T-cell (primary cell): ENCODE data around the gene CEACAM5. TPM values are rescaled to one million over a fixed set of nuclear protein-coding genes. Genes with fewer than 3 reads are reported as not detected.
A peak's percentile ranks its signal among the peaks of the same experiment; 100 is the strongest.

Experiments used
- ATAC-seq, 4 experiments: fragments of 200-7000 bp in 3 of 4; fragments of 150-1000 bp in 1 of 4; cut with Tn5 transposase; replicated peaks in 1 of 4; 1 replicate in 3 of 4; 2 replicates in 1 of 4; pipeline ENCODE4 v1.10.0; 2021; ENCODE audit warnings: moderate library complexity in 3 of 4, mild to moderate bottlenecking in 2 of 4, moderate number of reproducible peaks in 1 of 4
- CTCF ChIA-PET, 2 donors: fragments of 300-600 bp; sonication (Branson Sonifier 250); formaldehyde crosslinking; loops; one replicate each; lab custom pipeline; 2022; ENCODE audit warnings: antibody characterized with exemption in 2 of 2; lab: Charles Lee
- POLR2A ChIA-PET, 2 donors: fragments of 300-600 bp; sonication (Branson Sonifier 250); formaldehyde crosslinking; loops; one replicate each; lab custom pipeline; 2022; ENCODE audit warnings: antibody characterized with exemption in 2 of 2; lab: Charles Lee
- DNase-seq, 35 experiments: peaks; one replicate each; pipeline versions ENCODE4 v3.0.0 to v3.0.0-alpha.2; 2013 to 2023
- H3K27ac ChIP-seq: one replicate; pipeline ENCODE4 v1.5.1; 2013; ENCODE audit warnings: low read length
- H3K27me3 ChIP-seq, 2 experiments: replicated peaks in 1 of 2; 1 replicate in 1 of 2; 2 replicates in 1 of 2; pipeline versions ENCODE4 v1.6.1 to v1.7.0; 2013; ENCODE audit warnings: low read length in 1 of 2, mixed read lengths in 1 of 2; ENCODE audit not compliant: control insufficient read depth in 2 of 2, insufficient read depth in 2 of 2; ENCODE audit errors: extremely low read depth in 1 of 2
- H3K36me3 ChIP-seq, 2 donors: 1 replicate in 1 of 2; 2 replicates in 1 of 2; pipeline versions ENCODE4 v1.6.1 to v1.7.0; 2013; ENCODE audit warnings: low read length in 1 of 2; ENCODE audit not compliant: control insufficient read depth in 2 of 2, insufficient read depth in 1 of 2; ENCODE audit errors: extremely low read depth in 1 of 2
- H3K4me1 ChIP-seq, 2 experiments: 1 replicate in 1 of 2; 2 replicates in 1 of 2; pipeline versions ENCODE4 v1.6.1 to v1.7.0; 2013; ENCODE audit warnings: low read length in 2 of 2, mixed read lengths in 1 of 2; ENCODE audit not compliant: insufficient read depth in 2 of 2, control insufficient read depth in 1 of 2; ENCODE audit errors: extremely low read depth in 1 of 2
- H3K4me3 ChIP-seq, 2 donors: 1 replicate in 1 of 2; 2 replicates in 1 of 2; pipeline versions ENCODE4 v1.5.1 to v1.7.0; 2013; ENCODE audit warnings: mild to moderate bottlenecking in 2 of 2, low read length in 1 of 2, moderate library complexity in 1 of 2; ENCODE audit not compliant: control insufficient read depth in 1 of 2; ENCODE audit errors: extremely low read depth in 1 of 2
- H3K9me3 ChIP-seq: 2 replicates; pipeline ENCODE4 v1.7.0; 2013
- H3K27ac Mint-ChIP-seq, 2 donors: one replicate each; pipeline ENCODE4 v1.8.0; 2020 to 2021; ENCODE audit warnings: mild to moderate bottlenecking in 2 of 2, mixed read lengths in 2 of 2
- H3K27me3 Mint-ChIP-seq, 2 donors: one replicate each; pipeline ENCODE4 v1.8.0; 2021 to 2022; ENCODE audit warnings: mixed read lengths in 2 of 2
- H3K36me3 Mint-ChIP-seq: one replicate; pipeline ENCODE4 v1.8.0; 2021; ENCODE audit warnings: mixed read lengths
- H3K4me1 Mint-ChIP-seq, 3 donors: one replicate each; pipeline ENCODE4 v1.8.0; 2020 to 2022; ENCODE audit warnings: mixed read lengths in 3 of 3, mild to moderate bottlenecking in 1 of 3
- H3K4me3 Mint-ChIP-seq, 3 donors: one replicate each; pipeline ENCODE4 v1.8.0; 2020 to 2022; ENCODE audit warnings: mild to moderate bottlenecking in 3 of 3, mixed read lengths in 3 of 3, moderate library complexity in 3 of 3
- H3K9me3 Mint-ChIP-seq, 3 donors: one replicate each; pipeline ENCODE4 v1.8.0; 2020 to 2022; ENCODE audit warnings: mixed read lengths in 3 of 3
- WGBS: methylation state at CpG from one replicate; pipeline ENCODE4 v1.1.5; 2013; ENCODE audit warnings: missing lambda C conversion rate; ENCODE audit not compliant: insufficient coverage; 5-methylcytosine and 5-hydroxymethylcytosine counted together
- total RNA-seq, 35 experiments: library from RNA in 6 of 35; stranded (reverse) in 6 of 35; fragments of 120-200 nt in 1 of 35; gene quantifications; one replicate each; pipeline versions ENCODE4 v1.2.1 to v1.2.4 and lab custom pipeline; 2013 to 2026

The CEACAM5 gene
- total RNA-seq, 5 donors from 2014 or later (not counting 1 experiment from before 2014, with no cell fraction given): 0.61 to 1.3 (median 1.0) TPM; not detected in 2

DNA sequence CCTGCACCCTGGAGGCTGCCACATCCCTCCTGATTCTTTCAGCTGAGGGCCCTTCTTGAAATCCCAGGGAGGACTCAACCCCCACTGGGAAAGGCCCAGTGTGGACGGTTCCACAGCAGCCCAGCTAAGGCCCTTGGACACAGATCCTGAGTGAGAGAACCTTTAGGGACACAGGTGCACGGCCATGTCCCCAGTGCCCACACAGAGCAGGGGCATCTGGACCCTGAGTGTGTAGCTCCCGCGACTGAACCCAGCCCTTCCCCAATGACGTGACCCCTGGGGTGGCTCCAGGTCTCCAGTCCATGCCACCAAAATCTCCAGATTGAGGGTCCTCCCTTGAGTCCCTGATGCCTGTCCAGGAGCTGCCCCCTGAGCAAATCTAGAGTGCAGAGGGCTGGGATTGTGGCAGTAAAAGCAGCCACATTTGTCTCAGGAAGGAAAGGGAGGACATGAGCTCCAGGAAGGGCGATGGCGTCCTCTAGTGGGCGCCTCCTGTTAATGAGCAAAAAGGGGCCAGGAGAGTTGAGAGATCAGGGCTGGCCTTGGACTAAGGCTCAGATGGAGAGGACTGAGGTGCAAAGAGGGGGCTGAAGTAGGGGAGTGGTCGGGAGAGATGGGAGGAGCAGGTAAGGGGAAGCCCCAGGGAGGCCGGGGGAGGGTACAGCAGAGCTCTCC is 6.9 kb upstream of the CEACAM5 start:
- Mint-ChIP-seq H3K27me3 (peaks cover 30 to 37% of the 10 kb centered on the region in 2 donors), H3K36me3 (no peaks in the 10 kb centered on the region), H3K9me3 (no peaks in the 10 kb centered on the region), H3K4me3 (no peak overlapping the region), H3K4me1 (peaks cover 0 to 4% (median 0%) of the 10 kb centered on the region in 3 donors), H3K27ac (no peak overlapping the region)
- CTCF ChIA-PET: interaction anchor here in 1 of 2 donors (0.6 kb wide), 1 partner anchor 23 kb away, joined by 3 read pairs; no protein-coding TSS in a partner anchor
- Histone ChIP-seq H3K27ac (no peak overlapping the region), H3K27me3 (peaks cover 0 to 63% of the 10 kb centered on the region in 2 experiments), H3K4me1 (peaks cover 0 to under 1% of the 10 kb centered on the region in 2 experiments), H3K4me3 (no peak overlapping the region), H3K36me3 (no peaks in the 10 kb centered on the region), H3K9me3 (no peaks in the 10 kb centered on the region)
- POLR2A ChIA-PET: no interaction called here
- DNase-seq (peak in 3 of 35 experiments; percentile 5 to 22 (median 16)), ATAC-seq (no peak)
- WGBS: 54% methylated on average over 9 of the region's 10 CpGs

DNA sequence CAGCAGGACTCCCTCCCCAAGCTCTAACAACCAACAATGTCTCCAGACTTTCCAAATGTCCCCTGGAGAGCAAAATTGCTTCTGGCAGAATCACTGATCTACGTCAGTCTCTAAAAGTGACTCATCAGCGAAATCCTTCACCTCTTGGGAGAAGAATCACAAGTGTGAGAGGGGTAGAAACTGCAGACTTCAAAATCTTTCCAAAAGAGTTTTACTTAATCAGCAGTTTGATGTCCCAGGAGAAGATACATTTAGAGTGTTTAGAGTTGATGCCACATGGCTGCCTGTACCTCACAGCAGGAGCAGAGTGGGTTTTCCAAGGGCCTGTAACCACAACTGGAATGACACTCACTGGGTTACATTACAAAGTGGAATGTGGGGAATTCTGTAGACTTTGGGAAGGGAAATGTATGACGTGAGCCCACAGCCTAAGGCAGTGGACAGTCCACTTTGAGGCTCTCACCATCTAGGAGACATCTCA is 6.2 kb upstream of the CEACAM5 start:
- no peak overlapping the region for H3K4me3 ChIP-seq
- no peak overlapping the region for H3K4me3 Mint-ChIP-seq
- no peaks in the 10 kb centered on the region for H3K36me3 ChIP-seq
- peaks cover 5 to 9% (median 6%) of the 10 kb centered on the region in 3 donors for H3K4me1 Mint-ChIP-seq
- H3K27ac ChIP-seq: no peak overlapping the region
- H3K9me3 Mint-ChIP-seq: no peaks in the 10 kb centered on the region
- POLR2A ChIA-PET: no interaction called here
- H3K36me3 Mint-ChIP-seq: no peaks in the 10 kb centered on the region
- peaks cover 0 to 63% of the 10 kb centered on the region in 2 experiments for H3K27me3 ChIP-seq
- CTCF ChIA-PET: interaction anchor here in 1 of 2 donors (0.6 kb wide), 2 partner anchors 22 to 27 kb away, joined by 3 read pairs; no protein-coding TSS in a partner anchor
- H3K27me3 Mint-ChIP-seq: peaks cover 30 to 39% of the 10 kb centered on the region in 2 donors
- no peak overlapping the region for H3K27ac Mint-ChIP-seq
- no CpG with 5 or more reads among the region's 3 CpGs for WGBS
- peaks cover 0 to 7% of the 10 kb centered on the region in 2 experiments for H3K4me1 ChIP-seq
- DNase-seq (peak in 1 of 35 experiments; percentile 2), ATAC-seq (no peak)
- no peaks in the 10 kb centered on the region for H3K9me3 ChIP-seq

DNA sequence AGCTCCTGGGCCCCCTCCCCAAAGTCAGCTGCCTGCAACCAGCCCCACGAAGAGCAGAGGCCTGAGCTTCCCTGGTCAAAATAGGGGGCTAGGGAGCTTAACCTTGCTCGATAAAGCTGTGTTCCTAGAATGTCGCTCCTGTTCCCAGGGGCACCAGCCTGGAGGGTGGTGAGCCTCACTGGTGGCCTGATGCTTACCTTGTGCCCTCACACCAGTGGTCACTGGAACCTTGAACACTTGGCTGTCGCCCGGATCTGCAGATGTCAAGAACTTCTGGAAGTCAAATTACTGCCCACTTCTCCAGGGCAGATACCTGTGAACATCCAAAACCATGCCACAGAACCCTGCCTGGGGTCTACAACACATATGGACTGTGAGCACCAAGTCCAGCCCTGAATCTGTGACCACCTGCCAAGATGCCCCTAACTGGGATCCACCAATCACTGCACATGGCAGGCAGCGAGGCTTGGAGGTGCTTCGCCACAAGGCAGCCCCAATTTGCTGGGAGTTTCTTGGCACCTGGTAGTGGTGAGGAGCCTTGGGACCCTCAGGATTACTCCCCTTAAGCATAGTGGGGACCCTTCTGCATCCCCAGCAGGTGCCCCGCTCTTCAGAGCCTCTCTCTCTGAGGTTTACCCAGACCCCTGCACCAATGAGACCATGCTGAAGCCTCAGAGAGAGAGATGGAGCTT is 4.7 kb upstream of the CEACAM5 start:
- H3K27me3 Mint-ChIP-seq: peaks cover 32 to 43% of the 10 kb centered on the region in 2 donors
- H3K9me3 Mint-ChIP-seq: no peaks in the 10 kb centered on the region
- Histone ChIP-seq H3K9me3 (no peaks in the 10 kb centered on the region), H3K4me1 (peaks cover 0 to 7% of the 10 kb centered on the region in 2 experiments), H3K27me3 (peaks cover 0 to 74% of the 10 kb centered on the region in 2 experiments), H3K36me3 (no peaks in the 10 kb centered on the region), H3K27ac (no peak overlapping the region), H3K4me3 (no peak overlapping the region)
- ATAC-seq: no peak
- POLR2A ChIA-PET: no interaction called here
- no peak overlapping the region for H3K4me3 Mint-ChIP-seq
- no peaks in the 10 kb centered on the region for H3K36me3 Mint-ChIP-seq
- DNase-seq: peak in 1 of 35 experiments; percentile 3
- CTCF ChIA-PET: no interaction called here
- no peak overlapping the region for H3K27ac Mint-ChIP-seq
- 68% methylated on average over 7 of the region's 8 CpGs for WGBS
- peaks cover 5 to 12% (median 6%) of the 10 kb centered on the region in 3 donors for H3K4me1 Mint-ChIP-seq

DNA sequence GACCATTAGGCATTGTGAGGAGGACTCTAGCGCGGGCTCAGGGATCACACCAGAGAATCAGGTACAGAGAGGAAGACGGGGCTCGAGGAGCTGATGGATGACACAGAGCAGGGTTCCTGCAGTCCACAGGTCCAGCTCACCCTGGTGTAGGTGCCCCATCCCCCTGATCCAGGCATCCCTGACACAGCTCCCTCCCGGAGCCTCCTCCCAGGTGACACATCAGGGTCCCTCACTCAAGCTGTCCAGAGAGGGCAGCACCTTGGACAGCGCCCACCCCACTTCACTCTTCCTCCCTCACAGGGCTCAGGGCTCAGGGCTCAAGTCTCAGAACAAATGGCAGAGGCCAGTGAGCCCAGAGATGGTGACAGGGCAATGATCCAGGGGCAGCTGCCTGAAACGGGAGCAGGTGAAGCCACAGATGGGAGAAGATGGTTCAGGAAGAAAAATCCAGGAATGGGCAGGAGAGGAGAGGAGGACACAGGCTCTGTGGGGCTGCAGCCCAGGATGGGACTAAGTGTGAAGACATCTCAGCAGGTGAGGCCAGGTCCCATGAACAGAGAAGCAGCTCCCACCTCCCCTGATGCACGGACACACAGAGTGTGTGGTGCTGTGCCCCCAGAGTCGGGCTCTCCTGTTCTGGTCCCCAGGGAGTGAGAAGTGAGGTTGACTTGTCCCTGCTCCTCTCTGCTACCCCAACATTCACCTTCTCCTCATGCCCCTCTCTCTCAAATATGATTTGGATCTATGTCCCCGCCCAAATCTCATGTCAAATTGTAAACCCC is 2.8 kb upstream of the CEACAM5 start:
- no peak overlapping the region for H3K4me3 Mint-ChIP-seq
- no peaks in the 10 kb centered on the region for H3K36me3 Mint-ChIP-seq
- peaks cover 0 to 67% of the 10 kb centered on the region in 2 experiments for H3K27me3 ChIP-seq
- peak in 18 of 35 experiments; percentile 6 to 49 (median 26) for DNase-seq
- H3K36me3 ChIP-seq: no peaks in the 10 kb centered on the region
- H3K9me3 Mint-ChIP-seq: no peaks in the 10 kb centered on the region
- H3K4me1 ChIP-seq: peaks cover 0 to 7% of the 10 kb centered on the region in 2 experiments
- 66% methylated on average over 6 of the region's 10 CpGs for WGBS
- peaks cover 5 to 12% (median 6%) of the 10 kb centered on the region in 3 donors for H3K4me1 Mint-ChIP-seq
- H3K27ac Mint-ChIP-seq: no peak overlapping the region
- ChIA-PET POLR2A (no interaction called here), CTCF (no interaction called here)
- no peak overlapping the region for H3K4me3 ChIP-seq
- H3K27me3 Mint-ChIP-seq: peaks cover 31 to 48% of the 10 kb centered on the region in 2 donors
- H3K9me3 ChIP-seq: no peaks in the 10 kb centered on the region
- no peak for ATAC-seq
- no peak overlapping the region for H3K27ac ChIP-seq

DNA sequence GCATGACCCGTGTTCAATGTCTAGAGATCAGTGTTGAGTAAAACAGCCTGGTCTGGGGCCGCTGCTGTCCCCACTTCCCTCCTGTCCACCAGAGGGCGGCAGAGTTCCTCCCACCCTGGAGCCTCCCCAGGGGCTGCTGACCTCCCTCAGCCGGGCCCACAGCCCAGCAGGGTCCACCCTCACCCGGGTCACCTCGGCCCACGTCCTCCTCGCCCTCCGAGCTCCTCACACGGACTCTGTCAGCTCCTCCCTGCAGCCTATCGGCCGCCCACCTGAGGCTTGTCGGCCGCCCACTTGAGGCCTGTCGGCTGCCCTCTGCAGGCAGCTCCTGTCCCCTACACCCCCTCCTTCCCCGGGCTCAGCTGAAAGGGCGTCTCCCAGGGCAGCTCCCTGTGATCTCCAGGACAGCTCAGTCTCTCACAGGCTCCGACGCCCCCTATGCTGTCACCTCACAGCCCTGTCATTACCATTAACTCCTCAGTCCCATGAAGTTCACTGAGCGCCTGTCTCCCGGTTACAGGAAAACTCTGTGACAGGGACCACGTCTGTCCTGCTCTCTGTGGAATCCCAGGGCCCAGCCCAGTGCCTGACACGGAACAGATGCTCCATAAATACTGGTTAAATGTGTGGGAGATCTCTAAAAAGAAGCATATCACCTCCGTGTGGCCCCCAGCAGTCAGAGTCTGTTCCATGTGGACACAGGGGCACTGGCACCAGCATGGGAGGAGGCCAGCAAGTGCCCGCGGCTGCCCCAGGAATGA is 1.5 kb upstream of the CEACAM5 start:
- Histone ChIP-seq H3K27ac (no peak overlapping the region), H3K9me3 (no peaks in the 10 kb centered on the region), H3K4me1 (peaks cover 0 to 7% of the 10 kb centered on the region in 2 experiments), H3K36me3 (no peaks in the 10 kb centered on the region), H3K27me3 (peaks cover 0 to 65% of the 10 kb centered on the region in 2 experiments), H3K4me3 (peak overlapping the region in 1 of 2 donors; percentile 36)
- ATAC-seq (peak; percentile 87 to 93 (median 92)), DNase-seq (peak; percentile 27 to 79 (median 59))
- H3K27ac Mint-ChIP-seq: peak overlapping the region in 1 of 2 donors; percentile 28
- POLR2A ChIA-PET: no interaction called here
- CTCF ChIA-PET: interaction anchor here (0.6 to 1.2 kb wide), 10 partner anchors 8 to 1550 kb away, joined by 3 to 11 read pairs (median 4); no protein-coding TSS in a partner anchor
- peaks cover 27 to 45% of the 10 kb centered on the region in 2 donors for H3K27me3 Mint-ChIP-seq
- 18% methylated on average over 25 of the region's 26 CpGs for WGBS
- peaks cover 5 to 12% (median 6%) of the 10 kb centered on the region in 3 donors for H3K4me1 Mint-ChIP-seq
- peak overlapping the region; percentile 56 to 70 (median 67) for H3K4me3 Mint-ChIP-seq
- no peaks in the 10 kb centered on the region for H3K9me3 Mint-ChIP-seq
- no peaks in the 10 kb centered on the region for H3K36me3 Mint-ChIP-seq
